GM08714 (cell line): ENCODE measurements around the gene TSHZ1.

Experiments used
- H3K4me3 ChIP-seq: fragments of 200-500 bp; sonication (Bioruptor generic); 2 replicates; pipeline ENCODE4 v1.5.1; 2014; ENCODE audit warnings: mild to moderate bottlenecking, low read length, inconsistent platforms
- ZNF274 ChIP-seq: IDR thresholded peaks from 2 replicates; pipeline ENCODE4 v1.6.1; 2012; ENCODE audit warnings: mild to moderate bottlenecking, low read depth, low read length

The TSHZ1 gene

GRCh38 chr18:75267643-75268363, 57.2 kb downstream of the TSHZ1 start:
- H3K4me3 ChIP-seq: no peak overlapping the region
- no peak for TF ChIP-seq ZNF274

GRCh38 chr18:75268364-75268646, 57.7 kb downstream of the TSHZ1 start:
- H3K4me3 ChIP-seq: no peak overlapping the region
- no peak for TF ChIP-seq ZNF274

GRCh38 chr18:75269124-75269680, 58.6 kb downstream of the TSHZ1 start:
- no peak for TF ChIP-seq ZNF274

GRCh38 chr18:75269696-75270095, 59.1 kb downstream of the TSHZ1 start:
- no peak for TF ChIP-seq ZNF274
- no peak overlapping the region for H3K4me3 ChIP-seq

More at GRCh38 chr18:75269124-75269680, 58.6 kb downstream of the TSHZ1 start:
- no peak overlapping the region for H3K4me3 ChIP-seq

- no peak for TF ChIP-seq ZNF274
- no peak overlapping the region for H3K4me3 ChIP-seq
Observed at GRCh38 chr18:75271952-75272351, 61.4 kb downstream of the TSHZ1 start.

- TF ChIP-seq ZNF274: no peak
- H3K4me3 ChIP-seq: no peak overlapping the region
Observed at GRCh38 chr18:75273817-75274216, 63.2 kb downstream of the TSHZ1 start.

- no peak overlapping the region for H3K4me3 ChIP-seq
- TF ChIP-seq ZNF274: no peak
Observed at GRCh38 chr18:75275226-75275625, 64.6 kb downstream of the TSHZ1 start.

- no peak for TF ChIP-seq ZNF274
- no peak overlapping the region for H3K4me3 ChIP-seq
Observed at GRCh38 chr18:75276818-75277609, 66.4 kb downstream of the TSHZ1 start.

GRCh38 chr18:75277610-75277928, 67.0 kb downstream of the TSHZ1 start:
- no peak overlapping the region for H3K4me3 ChIP-seq
- no peak for TF ChIP-seq ZNF274

GRCh38 chr18:75279381-75279780, 68.8 kb downstream of the TSHZ1 start:
- no peak for TF ChIP-seq ZNF274
- H3K4me3 ChIP-seq: no peak overlapping the region

- no peak for TF ChIP-seq ZNF274
Observed at GRCh38 chr18:75280427-75281280, 70.1 kb downstream of the TSHZ1 start.

GRCh38 chr18:75282746-75283145, 72.1 kb downstream of the TSHZ1 start:
- H3K4me3 ChIP-seq: no peak overlapping the region
- TF ChIP-seq ZNF274: no peak

More at GRCh38 chr18:75280427-75281280, 70.1 kb downstream of the TSHZ1 start:
- no peak overlapping the region for H3K4me3 ChIP-seq

- no peak overlapping the region for H3K4me3 ChIP-seq
- TF ChIP-seq ZNF274: no peak
Observed at GRCh38 chr18:75283731-75284130, 73.1 kb downstream of the TSHZ1 start.

- H3K4me3 ChIP-seq: no peak overlapping the region
- TF ChIP-seq ZNF274: no peak
Observed at GRCh38 chr18:75284566-75284965, 74.0 kb downstream of the TSHZ1 start.

- no peak for TF ChIP-seq ZNF274
- H3K4me3 ChIP-seq: no peak overlapping the region
Observed at GRCh38 chr18:75285876-75286275, 75.3 kb downstream of the TSHZ1 start.
